Hepatocyte (in vitro differentiated cells): Measurements from ENCODE around the gene CEP70. TPM values are rescaled to one million over a fixed set of nuclear protein-coding genes. Genes with fewer than 3 reads are reported as not detected.

Experiments used
- DNase-seq: peaks from one replicate; pipeline ENCODE4 v3.0.0-alpha.2; 2016; ENCODE audit warnings: low spot score
- H2AFZ ChIP-seq: fragments of 200-600 bp; sonication (generic); 2 replicates; pipeline ENCODE4 v1.6.0; 2016; ENCODE audit warnings: antibody characterized with exemption, mild to moderate bottlenecking
- H3K27ac ChIP-seq: fragments of 200-600 bp; sonication (generic); 2 replicates; pipeline ENCODE4 v1.5.1; 2016; ENCODE audit warnings: mild to moderate bottlenecking
- H3K27me3 ChIP-seq: fragments of 200-600 bp; sonication (generic); 2 replicates; pipeline ENCODE4 v1.6.1; 2016
- H3K36me3 ChIP-seq: fragments of 200-600 bp; sonication (generic); replicated peaks from 2 replicates; pipeline ENCODE4 v1.5.1; 2016; ENCODE audit warnings: low read depth; ENCODE audit not compliant: insufficient read depth
- H3K4me1 ChIP-seq: fragments of 200-600 bp; sonication (generic); 2 replicates; pipeline ENCODE4 v1.5.1; 2016; ENCODE audit warnings: mild to moderate bottlenecking, moderate library complexity; ENCODE audit not compliant: insufficient read depth
- H3K4me2 ChIP-seq: fragments of 200-600 bp; sonication (generic); 2 replicates; pipeline ENCODE4 v1.6.0; 2016
- H3K4me3 ChIP-seq: fragments of 200-600 bp; sonication (generic); 2 replicates; pipeline ENCODE4 v1.5.1; 2016; ENCODE audit warnings: mild to moderate bottlenecking
- H3K79me2 ChIP-seq: fragments of 200-600 bp; sonication (generic); 2 replicates; pipeline ENCODE4 v1.6.0; 2017; ENCODE audit warnings: mild to moderate bottlenecking
- H3K9me2 ChIP-seq: fragments of 200-600 bp; sonication (generic); replicated peaks from 2 replicates; pipeline ENCODE4 v1.6.0; 2017; ENCODE audit warnings: mild to moderate bottlenecking; ENCODE audit not compliant: insufficient read depth
- H3K9me3 ChIP-seq: fragments of 200-600 bp; sonication (generic); 2 replicates; pipeline ENCODE4 v1.5.1; 2016; ENCODE audit warnings: low read depth, mild to moderate bottlenecking
- H4K20me1 ChIP-seq: fragments of 200-600 bp; sonication (generic); 2 replicates; pipeline ENCODE4 v1.6.0; 2016; ENCODE audit warnings: mild to moderate bottlenecking; ENCODE audit not compliant: insufficient read depth, poor library complexity, severe bottlenecking
- EZH2 ChIP-seq: fragments of 200-600 bp; sonication (generic); IDR thresholded peaks from 2 replicates; pipeline ENCODE4 v1.6.1; 2016; ENCODE audit warnings: antibody characterized with exemption, mild to moderate bottlenecking, borderline replicate concordance
- EZH2phosphoT487 ChIP-seq: fragments of 200-600 bp; sonication (generic); IDR thresholded peaks from one replicate; pipeline ENCODE4 v1.6.1; 2018; ENCODE audit warnings: antibody characterized with exemption, mild to moderate bottlenecking, low read depth, moderate library complexity; ENCODE audit not compliant: unreplicated experiment, severe bottlenecking
- WGBS: methylation state at CpG from one replicate; pipeline ENCODE4 v1.1.6; 2016; ENCODE audit warnings: low lambda C conversion rate; ENCODE audit errors: missing lambda C conversion rate; 5-methylcytosine and 5-hydroxymethylcytosine counted together
- polyA plus RNA-seq: library from polyadenylated mRNA; unstranded; fragments of >200 nt; fragmentation: Nextera tagmentation; extraction: Ambion mirVana; gene quantifications from 2 replicates; pipeline ENCODE4 v1.2.1, GENCODE V29; 2016
- total RNA-seq: library from RNA; depleted of rRNA; stranded (reverse); fragments of >200 nt; gene quantifications from 2 replicates; pipeline ENCODE4 v1.2.3, GENCODE V29; 2014
- TF ChIP-seq, protein P1 (sequence below): fragments of 200-600 bp; sonication (generic); IDR thresholded peaks from 2 replicates; pipeline ENCODE4 v1.5.1; 2016; ENCODE audit warnings: antibody characterized with exemption, mild to moderate bottlenecking; ENCODE audit not compliant: poor library complexity

The CEP70 gene
- total and polyA plus RNA-seq, 2 experiments from 2014 or later: 12.2 to 25.4 TPM

DNA sequence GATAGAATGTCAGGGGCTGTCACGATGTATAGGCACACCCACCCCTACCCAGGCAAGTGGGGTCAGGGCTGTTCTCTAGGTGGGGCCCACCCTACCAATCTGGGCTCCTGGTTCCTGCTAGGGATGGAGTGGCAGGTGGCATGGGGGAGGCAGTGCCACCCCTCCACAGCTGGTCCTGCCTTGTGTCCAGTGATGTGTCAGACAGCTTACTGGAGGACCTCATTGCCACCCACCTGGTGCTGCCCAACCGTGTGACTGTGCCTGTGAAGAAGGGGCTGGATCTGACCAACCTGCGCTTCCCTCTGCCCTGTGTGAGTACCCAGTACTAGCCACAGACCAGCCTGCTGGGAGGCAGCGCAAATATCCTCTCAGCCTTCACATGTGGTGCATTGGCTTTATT is 132.2 kb downstream of the CEP70 start:
- Histone ChIP-seq H2AFZ (no peak overlapping the region), H3K27me3 (no peaks in the 10 kb centered on the region), H4K20me1 (no peaks in the 10 kb centered on the region), H3K9me2 (no peaks in the 10 kb centered on the region), H3K4me2 (no peak overlapping the region), H3K4me1 (no peaks in the 10 kb centered on the region), H3K79me2 (no peaks in the 10 kb centered on the region), H3K36me3 (no peaks in the 10 kb centered on the region), H3K27ac (no peak overlapping the region), H3K4me3 (no peak overlapping the region), H3K9me3 (no peaks in the 10 kb centered on the region)
- no peak for DNase-seq
- WGBS: 84% methylated on average over 4 of the region's 4 CpGs
- TF ChIP-seq EZH2 (no peak), EZH2phosphoT487 (no peak)
- TF ChIP-seq, protein P1, sequence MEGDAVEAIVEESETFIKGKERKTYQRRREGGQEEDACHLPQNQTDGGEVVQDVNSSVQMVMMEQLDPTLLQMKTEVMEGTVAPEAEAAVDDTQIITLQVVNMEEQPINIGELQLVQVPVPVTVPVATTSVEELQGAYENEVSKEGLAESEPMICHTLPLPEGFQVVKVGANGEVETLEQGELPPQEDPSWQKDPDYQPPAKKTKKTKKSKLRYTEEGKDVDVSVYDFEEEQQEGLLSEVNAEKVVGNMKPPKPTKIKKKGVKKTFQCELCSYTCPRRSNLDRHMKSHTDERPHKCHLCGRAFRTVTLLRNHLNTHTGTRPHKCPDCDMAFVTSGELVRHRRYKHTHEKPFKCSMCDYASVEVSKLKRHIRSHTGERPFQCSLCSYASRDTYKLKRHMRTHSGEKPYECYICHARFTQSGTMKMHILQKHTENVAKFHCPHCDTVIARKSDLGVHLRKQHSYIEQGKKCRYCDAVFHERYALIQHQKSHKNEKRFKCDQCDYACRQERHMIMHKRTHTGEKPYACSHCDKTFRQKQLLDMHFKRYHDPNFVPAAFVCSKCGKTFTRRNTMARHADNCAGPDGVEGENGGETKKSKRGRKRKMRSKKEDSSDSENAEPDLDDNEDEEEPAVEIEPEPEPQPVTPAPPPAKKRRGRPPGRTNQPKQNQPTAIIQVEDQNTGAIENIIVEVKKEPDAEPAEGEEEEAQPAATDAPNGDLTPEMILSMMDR: no peak

DNA sequence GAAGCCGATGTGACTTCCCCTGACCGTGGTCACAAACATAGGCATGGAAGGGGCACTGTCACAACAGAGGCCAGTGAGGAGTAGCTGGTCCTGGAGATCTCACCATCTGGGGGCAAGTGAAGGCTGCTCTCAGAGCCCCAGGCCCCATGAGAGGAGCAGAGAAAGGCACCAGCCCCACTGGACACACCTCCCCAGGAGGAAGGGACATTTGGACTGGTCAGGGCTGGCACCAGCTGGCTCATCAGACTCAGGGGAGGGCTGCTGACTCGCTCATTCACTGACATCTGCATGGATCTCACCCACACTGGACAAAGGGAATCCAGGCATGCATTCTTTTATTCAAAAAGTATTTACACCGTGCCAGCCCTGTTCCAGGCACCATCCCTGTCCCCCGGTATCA is 132.8 kb downstream of the CEP70 start:
- TF ChIP-seq, protein P1: no peak
- no peak for TF ChIP-seq EZH2
- TF ChIP-seq EZH2phosphoT487: no peak
- Histone ChIP-seq H3K4me2 (no peak overlapping the region), H2AFZ (no peak overlapping the region), H3K9me2 (no peaks in the 10 kb centered on the region), H3K4me3 (no peak overlapping the region), H3K27ac (no peak overlapping the region), H3K79me2 (no peaks in the 10 kb centered on the region), H3K36me3 (no peaks in the 10 kb centered on the region), H3K9me3 (no peaks in the 10 kb centered on the region), H3K27me3 (no peaks in the 10 kb centered on the region), H4K20me1 (no peaks in the 10 kb centered on the region), H3K4me1 (no peaks in the 10 kb centered on the region)
- 71% methylated on average over 5 of the region's 5 CpGs for WGBS
- peak; percentile 3 for DNase-seq

- TF ChIP-seq EZH2: no peak
- TF ChIP-seq EZH2phosphoT487: no peak
- TF ChIP-seq, protein P1: no peak
- H3K27ac ChIP-seq: no peak overlapping the region
- no peaks in the 10 kb centered on the region for H3K9me2 ChIP-seq
- H3K9me3 ChIP-seq: no peaks in the 10 kb centered on the region
- H3K4me2 ChIP-seq: no peak overlapping the region
- H3K27me3 ChIP-seq: no peaks in the 10 kb centered on the region
- H3K4me3 ChIP-seq: no peak overlapping the region
- no peaks in the 10 kb centered on the region for H3K79me2 ChIP-seq
- no peaks in the 10 kb centered on the region for H3K4me1 ChIP-seq
- no peak overlapping the region for H2AFZ ChIP-seq
- WGBS: 72% methylated on average over 8 of the region's 8 CpGs
- H3K36me3 ChIP-seq: no peaks in the 10 kb centered on the region
- peak; percentile 3 for DNase-seq
- H4K20me1 ChIP-seq: no peaks in the 10 kb centered on the region
Measured at GRCh38 chr3:138460536-138461205, 133.4 kb downstream of the CEP70 start.
